A673 (cell line): ENCODE measurements around the gene HEBP1. TPM values are rescaled to one million over a fixed set of nuclear protein-coding genes. Genes with fewer than 3 reads are reported as not detected.

ENCODE experiments used
- BruUV-seq: library from RNA; stranded (reverse); fragments of 400-500 nt; replicated peaks from 2 replicates; lab custom pipeline; 2021; lab: Mats Ljungman, UMichigan
- CTCF ChIA-PET: fragments of 300-600 bp; sonication (Branson Sonifier 250); formaldehyde crosslinking; loops from one replicate; lab custom pipeline; 2022; ENCODE audit warnings: antibody characterized with exemption; lab: Charles Lee
- POLR2A ChIA-PET: fragments of 300-600 bp; sonication (Branson Sonifier 250); formaldehyde crosslinking; loops from one replicate; lab custom pipeline; 2022; ENCODE audit warnings: antibody characterized with exemption; ENCODE audit not compliant: low non-redundant PET; lab: Charles Lee
- DNase-seq: peaks from one replicate; pipeline ENCODE4 v3.0.0-alpha.2; 2015; ENCODE audit warnings: low spot score
- H3K27ac ChIP-seq: fragments of 200-600 bp; sonication (generic); 2 replicates; pipeline ENCODE4 v1.5.1; 2016; ENCODE audit warnings: mixed run types, low read depth, mild to moderate bottlenecking, mixed read lengths, antibody characterized with exemption, low read length; ENCODE audit not compliant: poor library complexity, severe bottlenecking
- H3K27me3 ChIP-seq: fragments of 200-600 bp; sonication (generic); replicated peaks from 2 replicates; pipeline ENCODE4 v1.6.1; 2017; ENCODE audit warnings: mixed run types, low read depth, mild to moderate bottlenecking, mixed read lengths, antibody characterized with exemption, low read length; ENCODE audit not compliant: insufficient read depth, poor library complexity
- H3K36me3 ChIP-seq: fragments of 200-600 bp; sonication (generic); 2 replicates; pipeline ENCODE4 v1.6.1; 2016; ENCODE audit warnings: mixed run types, mild to moderate bottlenecking, mixed read lengths, antibody characterized with exemption, low read length; ENCODE audit not compliant: insufficient read depth, poor library complexity, severe bottlenecking
- H3K4me1 ChIP-seq: fragments of 200-600 bp; sonication (generic); 2 replicates; pipeline ENCODE4 v1.6.1; 2017; ENCODE audit warnings: mixed run types, mild to moderate bottlenecking, mixed read lengths, antibody characterized with exemption, low read length; ENCODE audit not compliant: insufficient read depth, poor library complexity, severe bottlenecking
- H3K4me3 ChIP-seq: fragments of 200-600 bp; sonication (generic); 2 replicates; pipeline ENCODE4 v1.5.1; 2016; ENCODE audit warnings: low read depth, mixed run types, mild to moderate bottlenecking, mixed read lengths, low read length; ENCODE audit not compliant: poor library complexity, severe bottlenecking
- H3K9me3 ChIP-seq: fragments of 200-600 bp; sonication (generic); 2 replicates; pipeline ENCODE4 v1.6.1; 2016; ENCODE audit warnings: mixed run types, low read depth, mild to moderate bottlenecking, mixed read lengths, antibody characterized with exemption, low read length; ENCODE audit not compliant: poor library complexity, severe bottlenecking
- CTCF ChIP-seq: fragments of 300-800, 200-600 bp; sonication (generic); conservative IDR thresholded peaks from 2 replicates; pipeline ENCODE4 v1.5.1; 2017; ENCODE audit warnings: low read depth, mild to moderate bottlenecking, antibody characterized with exemption, low read length, moderate library complexity, mixed read lengths
- EZH2 ChIP-seq: fragments of 200-600 bp; sonication (generic); IDR thresholded peaks from 2 replicates; pipeline ENCODE4 v1.6.1; 2017; ENCODE audit warnings: borderline replicate concordance, low read depth, mild to moderate bottlenecking, mixed read lengths, antibody characterized with exemption, low read length; ENCODE audit not compliant: poor library complexity, severe bottlenecking
- intact Hi-C: fragments of 100-400 bp; cut with micrococcal nuclease; formaldehyde crosslinking; loops from one replicate; pipeline ENCODE4 v1.10.0; 2022; ENCODE audit not compliant: unreplicated experiment
- total RNA-seq: library from RNA; stranded (reverse); gene quantifications from 2 replicates; pipeline ENCODE4 v1.2.3, GENCODE V29; 2021

The HEBP1 gene
- total RNA-seq, 1 experiment from 2014 or later, result 28.1 TPM

- Histone ChIP-seq H3K9me3 (no peaks in the 10 kb centered on the region), H3K4me1 (peaks cover 7% of the 10 kb centered on the region), H3K27me3 (no peaks in the 10 kb centered on the region), H3K36me3 (no peaks in the 10 kb centered on the region), H3K4me3 (no peak overlapping the region), H3K27ac (no peak overlapping the region)
- ChIA-PET POLR2A (no interaction called here), CTCF (no interaction called here)
- DNase-seq, result no peak
- BruUV-seq, result no TSS peak
- intact Hi-C loops, result no loop called here
- TF ChIP-seq CTCF (no peak), EZH2 (no peak)
Measured at GRCh38 chr12:13042666-13043230, 42.7 kb upstream of the HEBP1 start.

GRCh38 chr12:13041224-13041623 is 41.2 kb upstream of the HEBP1 start:
- POLR2A ChIA-PET, result no interaction called here
- BruUV-seq, result no TSS peak
- Histone ChIP-seq H3K4me3 (no peak overlapping the region), H3K36me3 (no peaks in the 10 kb centered on the region), H3K9me3 (no peaks in the 10 kb centered on the region), H3K27me3 (no peaks in the 10 kb centered on the region), H3K27ac (no peak overlapping the region), H3K4me1 (peaks cover 7% of the 10 kb centered on the region)
- no peak for TF ChIP-seq CTCF
- no peak for TF ChIP-seq EZH2
- intact Hi-C loops, result no loop called here
- CTCF ChIA-PET, result no interaction called here
- no peak for DNase-seq

DNA sequence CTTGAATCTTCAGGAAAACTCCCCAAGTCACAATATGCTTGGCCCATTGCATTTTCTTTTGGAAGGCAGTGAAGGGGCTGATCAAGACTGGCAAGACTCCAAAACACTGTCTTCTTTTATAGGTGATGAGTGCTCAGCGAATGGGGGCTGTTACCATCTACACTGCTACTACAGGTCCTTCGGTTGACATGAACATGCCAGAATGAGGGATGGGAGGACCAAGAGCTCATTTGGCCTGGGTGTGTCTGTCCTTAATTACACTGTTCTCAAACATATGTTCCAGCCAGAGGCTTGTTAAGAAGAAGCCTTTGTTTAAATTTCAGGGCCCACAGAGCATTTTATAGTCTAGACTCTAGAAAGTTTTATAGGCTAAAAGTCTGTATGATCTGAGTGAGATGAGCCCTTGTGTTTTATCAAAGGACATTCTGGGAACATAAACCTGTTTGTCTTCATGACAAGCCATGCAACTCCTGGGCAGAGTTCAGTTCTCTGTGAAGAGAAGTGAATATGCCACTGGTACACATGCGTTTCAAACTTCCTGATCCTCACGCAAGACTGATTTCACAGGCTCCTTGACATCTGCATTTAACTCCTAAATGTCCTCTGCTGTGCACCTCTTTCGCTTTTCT is 39.4 kb upstream of the HEBP1 start:
- TF ChIP-seq EZH2, result no peak
- no peak for TF ChIP-seq CTCF
- Histone ChIP-seq H3K36me3 (no peaks in the 10 kb centered on the region), H3K4me1 (no peaks in the 10 kb centered on the region), H3K27ac (no peak overlapping the region), H3K4me3 (no peak overlapping the region), H3K9me3 (no peaks in the 10 kb centered on the region), H3K27me3 (no peaks in the 10 kb centered on the region)
- no TSS peak for BruUV-seq
- CTCF ChIA-PET, result no interaction called here
- DNase-seq, result no peak
- intact Hi-C loops, result no loop called here
- POLR2A ChIA-PET, result no interaction called here
